ENCODE data around the gene ZNF385B.

DNA sequence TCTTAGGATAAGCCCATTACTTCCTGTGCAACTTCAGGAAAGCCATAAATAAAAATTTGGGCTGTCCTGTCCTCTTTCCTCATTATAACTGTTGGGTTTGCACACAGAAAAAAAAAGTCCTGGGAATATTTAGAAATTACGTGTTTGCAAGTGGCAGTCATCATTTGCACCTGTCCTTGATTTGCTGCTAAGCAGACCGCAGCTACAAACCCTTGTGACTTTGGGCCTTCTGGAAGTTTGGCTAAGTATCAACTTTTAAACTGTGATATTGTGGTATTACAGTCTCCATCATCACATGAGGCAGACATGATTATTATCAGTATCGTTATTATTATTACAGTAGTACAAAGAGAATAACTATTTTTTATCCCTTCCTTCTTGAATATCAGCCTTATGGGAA, 336.1 kb downstream of the ZNF385B start:
- TF ChIP-seq CTCF (IDR thresholded peaks at IDR 0.05) (no peak), POLR2AphosphoS5 (IDR thresholded peaks at IDR 0.05) (no peak)

Data from stomach (tissue), 4 donors.